GM12891 (cell line): ENCODE results near the gene ARHGAP26.

Experiments used
- POLR2A ChIP-seq: IDR thresholded peaks from 2 replicates; pipeline ENCODE4 v1.6.1; 2011; ENCODE audit warnings: low read depth, low read length, control low read depth
- POLR2AphosphoS5 ChIP-seq: IDR thresholded peaks from 2 replicates; pipeline ENCODE4 v1.6.1; 2011; ENCODE audit warnings: low read depth, low read length, control low read depth
- POU2F2 ChIP-seq: IDR thresholded peaks from 2 replicates; pipeline ENCODE4 v1.6.1; 2011; ENCODE audit warnings: low read depth, mild to moderate bottlenecking, control low read depth, low read length, moderate library complexity

- TF ChIP-seq POLR2A: no peak
- TF ChIP-seq POU2F2: no peak
- TF ChIP-seq POLR2AphosphoS5: no peak
Measured at GRCh38 chr5:143076377-143076776, 306.2 kb downstream of the ARHGAP26 start.
